Stimulated activated CD4-positive, alpha-beta T cell treated with anti-CD3 and anti-CD28 coated beads, Interleukin-1b, Interleukin-23, amount 100 ng/mL, for 24 hours (primary cell): ENCODE data around the gene MET.
"Not testable (repeated sequence)": the region's sequence is repeated elsewhere in the genome, so short reads cannot be mapped to it uniquely, and the experiment has no call there.

Experiments used
- DNase-seq, 4 experiments: peaks; one replicate each; pipeline ENCODE4 v3.0.0-alpha.2; 2020; ENCODE audit warnings: low read depth in 4 of 4, low spot score in 1 of 4

The MET gene

GRCh38 chr7:116697761-116698160 lies 25.8 kb downstream of the MET start:
- DNase-seq, result no peak

GRCh38 chr7:116698396-116698795 lies 26.4 kb downstream of the MET start:
- no peak for DNase-seq

GRCh38 chr7:116698930-116699721 lies 27.1 kb downstream of the MET start:
- no peak for DNase-seq

GRCh38 chr7:116699722-116700120 lies 27.7 kb downstream of the MET start:
- no peak for DNase-seq

GRCh38 chr7:116702046-116702785 lies 30.2 kb downstream of the MET start:
- no peak for DNase-seq

- DNase-seq, result no peak
These were observed 32.7 kb downstream of the MET start for GRCh38 chr7:116704650-116705228.

- no peak for DNase-seq
These were observed 33.4 kb downstream of the MET start for GRCh38 chr7:116705419-116705818.

- DNase-seq, result no peak
These were observed 34.7 kb downstream of the MET start for GRCh38 chr7:116706668-116707126.

GRCh38 chr7:116707289-116707688 lies 35.3 kb downstream of the MET start:
- no peak for DNase-seq

GRCh38 chr7:116708248-116708647 lies 36.3 kb downstream of the MET start:
- no peak for DNase-seq

- DNase-seq, result no peak
These were observed 36.9 kb downstream of the MET start for GRCh38 chr7:116708861-116709260.

GRCh38 chr7:116709336-116709735 lies 37.3 kb downstream of the MET start:
- no peak for DNase-seq

- DNase-seq, result no peak
These were observed 38.9 kb downstream of the MET start for GRCh38 chr7:116710764-116711452.

- no peak for DNase-seq
These were observed 39.8 kb downstream of the MET start for GRCh38 chr7:116711790-116712189.

GRCh38 chr7:116713500-116713899 lies 41.5 kb downstream of the MET start:
- DNase-seq, result no peak

GRCh38 chr7:116713918-116714317 lies 41.9 kb downstream of the MET start:
- no peak for DNase-seq

- DNase-seq, result no peak
These were observed 43.1 kb downstream of the MET start for GRCh38 chr7:116715077-116715476.

- DNase-seq, result no peak
These were observed 45.1 kb downstream of the MET start for GRCh38 chr7:116717137-116717536.

- not testable (repeated sequence) for DNase-seq
These were observed 52.0 kb downstream of the MET start for GRCh38 chr7:116723959-116724529.

GRCh38 chr7:116724560-116725231 lies 52.7 kb downstream of the MET start:
- no peak for DNase-seq

- no peak for DNase-seq
These were observed 54.2 kb downstream of the MET start for GRCh38 chr7:116726149-116726548.
